Measurements from ENCODE around the gene C17orf75.
A peak's percentile ranks its signal among the peaks of the same experiment; 100 is the strongest.

GRCh38 chr17:32288615-32289014 is 53.4 kb downstream of the C17orf75 start:
- TF ChIP-seq CTCF (IDR thresholded peaks at IDR 0.05 in 8 of 11, conservative IDR thresholded peaks at IDR 0.05 in 3 of 11) (no peak), POLR2AphosphoS5 (IDR thresholded peaks at IDR 0.05) (peak in 2 of 3 donors; percentile 30 to 49)

All from spleen (tissue), 7 donors.